Uterus (tissue), 4 donors: Measurements from ENCODE around the gene ALS2. TPM values are rescaled to one million over a fixed set of nuclear protein-coding genes. Genes with fewer than 3 reads are reported as not detected.
A peak's percentile ranks its signal among the peaks of the same experiment; 100 is the strongest.

Source experiments
- DNase-seq, 2 donors: peaks; one replicate each; pipeline ENCODE4 v3.0.0-alpha.2; 2019 to 2020
- H3K27ac ChIP-seq, 2 donors: fragments of 200-600 bp; sonication (generic); 1 replicate in 1 of 2; 2 replicates in 1 of 2; pipeline ENCODE4 v1.5.1; 2016 to 2018
- H3K27me3 ChIP-seq, 2 donors: fragments of 200-600 bp; sonication (generic); one replicate each; pipeline ENCODE4 v1.5.1; 2018 to 2019; ENCODE audit warnings: control low read depth in 1 of 2
- H3K36me3 ChIP-seq, 2 donors: fragments of 200-600 bp; sonication (generic); one replicate each; pipeline ENCODE4 v1.5.1; 2019; ENCODE audit warnings: control low read depth in 1 of 2
- H3K4me1 ChIP-seq, 2 donors: fragments of 200-600 bp; sonication (generic); one replicate each; pipeline ENCODE4 v1.5.1; 2018 to 2019; ENCODE audit warnings: control low read depth in 1 of 2
- H3K4me3 ChIP-seq, 2 donors: fragments of 200-600 bp; sonication (generic); 1 replicate in 1 of 2; 2 replicates in 1 of 2; pipeline ENCODE4 v1.5.1; 2018 to 2019; ENCODE audit warnings: mild to moderate bottlenecking in 1 of 2
- H3K9me3 ChIP-seq, 2 donors: fragments of 200-600 bp; sonication (generic); one replicate each; pipeline ENCODE4 v1.5.1; 2019; ENCODE audit warnings: control low read depth in 1 of 2
- POLR2A ChIP-seq, 2 donors: fragments of 450-650 bp; IDR thresholded peaks; one replicate each; pipeline ENCODE4 v1.6.1; 2016; ENCODE audit warnings: antibody characterized with exemption in 2 of 2, mild to moderate bottlenecking in 1 of 2, moderate library complexity in 1 of 2
- intact Hi-C: fragments of 100-400 bp; cut with DNase I; formaldehyde crosslinking; loops from one replicate; pipeline ENCODE4 v1.15.1; 2023; ENCODE audit warnings: low total_unique reads
- total RNA-seq, 4 donors: library from RNA; depleted of rRNA in 3 of 4; stranded (reverse); fragments of >200 nt in 3 of 4; gene quantifications; one replicate each; pipeline versions ENCODE4 v1.1.0 to v1.2.4, GENCODE V29; 2014 to 2023
- TF ChIP-seq, protein P1 (sequence below), 4 experiments: fragments of 200-600 bp in 2 of 4; fragments of 450-650 bp in 2 of 4; sonication (generic) in 2 of 4; IDR thresholded peaks; one replicate each; pipeline ENCODE4 v1.5.1; 2016 to 2019; ENCODE audit warnings: antibody characterized with exemption in 4 of 4, mild to moderate bottlenecking in 2 of 4, moderate library complexity in 1 of 4
- donor health status: DM: yes; HTN: yes; CAD: no.

ALS2 gene
- total RNA-seq, 4 donors from 2014 or later, result 8.2 to 27.2 (median 23.5) TPM

DNA sequence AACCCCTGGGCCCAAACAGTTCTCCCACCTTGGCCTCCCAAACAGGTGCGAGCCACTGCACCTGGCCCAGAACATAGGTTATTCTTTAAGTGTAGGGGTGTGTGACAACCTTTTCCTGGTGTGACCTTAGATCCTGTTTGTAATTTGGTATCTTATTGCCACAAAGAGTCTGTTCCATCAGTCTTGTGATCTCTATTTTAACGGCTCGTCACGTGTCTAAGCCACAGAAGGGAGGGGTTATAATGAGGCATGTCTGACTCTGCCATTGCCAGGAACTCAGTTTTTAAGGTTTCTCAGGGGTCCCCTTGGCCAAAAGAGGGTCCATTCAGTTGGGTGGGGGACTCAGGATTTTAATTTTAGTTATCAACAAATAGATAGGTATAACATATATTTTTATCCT is 4.4 kb upstream of the ALS2 start:
- Histone ChIP-seq H3K27me3 (no peaks in the 10 kb centered on the region), H3K4me3 (no peak overlapping the region), H3K27ac (no peak overlapping the region), H3K36me3 (no peaks in the 10 kb centered on the region), H3K9me3 (no peaks in the 10 kb centered on the region), H3K4me1 (no peaks in the 10 kb centered on the region)
- no peak for DNase-seq
- TF ChIP-seq, protein P1, sequence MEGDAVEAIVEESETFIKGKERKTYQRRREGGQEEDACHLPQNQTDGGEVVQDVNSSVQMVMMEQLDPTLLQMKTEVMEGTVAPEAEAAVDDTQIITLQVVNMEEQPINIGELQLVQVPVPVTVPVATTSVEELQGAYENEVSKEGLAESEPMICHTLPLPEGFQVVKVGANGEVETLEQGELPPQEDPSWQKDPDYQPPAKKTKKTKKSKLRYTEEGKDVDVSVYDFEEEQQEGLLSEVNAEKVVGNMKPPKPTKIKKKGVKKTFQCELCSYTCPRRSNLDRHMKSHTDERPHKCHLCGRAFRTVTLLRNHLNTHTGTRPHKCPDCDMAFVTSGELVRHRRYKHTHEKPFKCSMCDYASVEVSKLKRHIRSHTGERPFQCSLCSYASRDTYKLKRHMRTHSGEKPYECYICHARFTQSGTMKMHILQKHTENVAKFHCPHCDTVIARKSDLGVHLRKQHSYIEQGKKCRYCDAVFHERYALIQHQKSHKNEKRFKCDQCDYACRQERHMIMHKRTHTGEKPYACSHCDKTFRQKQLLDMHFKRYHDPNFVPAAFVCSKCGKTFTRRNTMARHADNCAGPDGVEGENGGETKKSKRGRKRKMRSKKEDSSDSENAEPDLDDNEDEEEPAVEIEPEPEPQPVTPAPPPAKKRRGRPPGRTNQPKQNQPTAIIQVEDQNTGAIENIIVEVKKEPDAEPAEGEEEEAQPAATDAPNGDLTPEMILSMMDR (IDR thresholded peaks at IDR 0.05), result no peak
- TF ChIP-seq POLR2A (IDR thresholded peaks at IDR 0.05), result no peak
- intact Hi-C loops, result no loop called here

DNA sequence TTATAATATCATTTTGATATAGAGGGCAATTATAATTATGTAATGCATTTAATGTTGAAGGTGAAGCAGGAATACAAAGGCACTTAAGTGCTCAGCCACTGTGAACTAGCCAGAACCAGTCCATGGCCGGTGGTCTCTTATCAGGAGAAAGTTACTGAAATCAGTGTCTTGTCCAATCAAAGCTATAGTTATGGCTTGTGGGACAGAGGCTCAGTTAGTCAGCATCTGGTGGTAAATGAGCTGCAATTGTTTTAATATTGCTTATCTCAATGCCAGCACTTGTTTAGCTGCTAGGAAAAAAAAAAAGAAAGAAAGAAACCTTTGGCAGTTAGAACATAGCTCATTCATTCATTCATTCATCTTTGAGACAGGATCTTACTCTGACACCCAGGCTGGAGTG is 3.8 kb upstream of the ALS2 start:
- Histone ChIP-seq H3K4me3 (no peak overlapping the region), H3K27me3 (no peaks in the 10 kb centered on the region), H3K36me3 (no peaks in the 10 kb centered on the region), H3K27ac (no peak overlapping the region), H3K4me1 (no peaks in the 10 kb centered on the region), H3K9me3 (no peaks in the 10 kb centered on the region)
- DNase-seq, result no peak
- intact Hi-C loops, result no loop called here
- TF ChIP-seq, protein P1 (IDR thresholded peaks at IDR 0.05), result no peak
- no peak for TF ChIP-seq POLR2A (IDR thresholded peaks at IDR 0.05)

DNA sequence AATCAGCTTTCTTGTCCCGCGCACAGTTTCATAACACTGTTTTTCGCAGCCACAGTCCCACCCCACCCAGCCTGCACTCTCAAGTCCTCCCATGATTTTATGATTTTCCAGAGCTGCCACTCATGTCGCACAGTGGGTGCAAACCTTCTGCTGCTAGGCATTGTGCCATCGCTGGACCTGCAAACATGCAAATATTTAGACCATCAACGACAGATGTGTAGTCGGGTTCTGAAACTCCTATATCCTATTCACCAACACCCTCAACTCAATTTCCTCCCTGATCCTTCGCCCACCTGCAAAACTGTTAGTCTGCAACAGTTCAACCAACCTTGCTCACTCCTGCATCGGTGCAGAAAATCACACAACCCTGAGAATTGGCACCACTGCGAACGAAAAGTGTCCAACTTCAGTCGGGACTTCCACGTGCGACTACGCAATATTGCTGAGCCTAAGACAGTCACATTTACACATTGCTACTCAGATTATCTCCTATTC is 871 bp upstream of the ALS2 start:
- no peaks in the 10 kb centered on the region for H3K9me3 ChIP-seq
- H3K36me3 ChIP-seq, result no peaks in the 10 kb centered on the region
- no peaks in the 10 kb centered on the region for H3K4me1 ChIP-seq
- TF ChIP-seq POLR2A (IDR thresholded peaks at IDR 0.05), result no peak
- TF ChIP-seq, protein P1 (IDR thresholded peaks at IDR 0.05), result no peak
- no peak for DNase-seq
- peak overlapping the region; percentile 95 for H3K4me3 ChIP-seq
- intact Hi-C loops, result no loop called here
- no peaks in the 10 kb centered on the region for H3K27me3 ChIP-seq
- H3K27ac ChIP-seq, result peak overlapping the region; percentile 90 to 93

DNA sequence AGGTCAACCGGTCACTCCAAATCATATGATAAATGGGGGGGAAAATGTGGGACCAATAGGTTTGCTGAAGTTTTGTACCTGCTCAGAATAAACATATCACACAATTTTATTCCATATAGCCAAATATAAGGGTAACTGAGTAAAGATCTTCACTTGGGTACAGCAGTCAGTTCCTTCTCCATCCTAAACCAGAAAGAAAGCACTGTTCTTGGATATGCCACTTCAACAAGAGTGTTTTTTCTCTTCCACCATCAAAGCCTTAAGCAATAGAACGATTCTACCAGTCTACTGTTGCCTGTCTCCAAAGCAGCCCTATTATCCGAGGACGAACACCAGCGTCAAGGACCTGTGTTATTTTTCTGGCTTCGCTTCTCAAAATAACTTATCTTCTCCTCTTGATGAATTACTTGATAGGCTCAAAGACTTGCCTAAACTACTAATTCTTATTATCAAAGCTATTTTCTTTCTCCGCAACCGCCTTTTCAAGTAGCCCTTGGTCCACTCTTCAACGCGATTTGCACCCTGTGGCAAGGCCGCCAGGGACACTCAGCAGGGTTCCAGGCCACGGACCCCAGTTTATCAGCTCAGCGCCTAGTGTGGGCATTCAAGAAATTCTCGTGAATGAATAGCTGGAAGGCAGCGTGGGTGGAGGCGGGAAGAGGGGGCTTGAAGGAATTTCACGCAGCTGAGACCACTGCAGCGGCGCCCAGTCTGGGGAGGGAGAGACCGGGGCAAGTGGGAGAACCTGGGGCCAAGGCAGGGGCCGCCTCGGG is 646 bp downstream of the ALS2 start:
- no peaks in the 10 kb centered on the region for H3K27me3 ChIP-seq
- H3K36me3 ChIP-seq, result no peaks in the 10 kb centered on the region
- DNase-seq, result no peak
- no peaks in the 10 kb centered on the region for H3K9me3 ChIP-seq
- no peak for TF ChIP-seq POLR2A (IDR thresholded peaks at IDR 0.05)
- TF ChIP-seq, protein P1 (IDR thresholded peaks at IDR 0.05), result no peak
- H3K4me1 ChIP-seq, result no peaks in the 10 kb centered on the region
- peak overlapping the region; percentile 95 for H3K4me3 ChIP-seq
- intact Hi-C loops, result no loop called here
- H3K27ac ChIP-seq, result peak overlapping the region; percentile 90 to 93

DNA sequence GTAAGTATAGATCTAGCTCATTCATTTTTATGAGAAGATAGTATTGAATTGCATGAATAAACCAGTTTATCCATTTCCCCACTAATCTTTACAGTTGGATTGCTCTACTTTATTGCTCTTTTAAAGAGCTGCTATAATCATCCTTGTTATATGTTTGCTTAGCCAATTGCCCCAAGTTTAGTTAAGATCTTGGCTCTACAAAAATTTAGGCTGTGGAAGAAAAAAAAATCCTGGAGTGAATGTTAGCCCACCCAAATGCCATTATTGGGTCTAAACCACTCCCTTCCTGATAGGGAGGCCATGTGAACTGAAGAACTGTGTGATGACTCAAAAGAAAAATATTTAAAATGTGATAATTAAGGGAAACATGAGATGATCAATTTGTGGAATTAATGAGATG is 2.9 kb downstream of the ALS2 start:
- no peaks in the 10 kb centered on the region for H3K4me1 ChIP-seq
- no peaks in the 10 kb centered on the region for H3K36me3 ChIP-seq
- no peak for TF ChIP-seq POLR2A (IDR thresholded peaks at IDR 0.05)
- TF ChIP-seq, protein P1 (IDR thresholded peaks at IDR 0.05), result no peak
- no peaks in the 10 kb centered on the region for H3K9me3 ChIP-seq
- intact Hi-C loops, result no loop called here
- H3K27me3 ChIP-seq, result no peaks in the 10 kb centered on the region
- DNase-seq, result no peak
- no peak overlapping the region for H3K27ac ChIP-seq
- H3K4me3 ChIP-seq, result no peak overlapping the region
